ENCODE measurements around the gene ELMOD2. TPM values are rescaled to one million over a fixed set of nuclear protein-coding genes. Genes with fewer than 3 reads are reported as not detected.

ELMOD2 gene
- total RNA-seq, 1 donor from 2014 or later: 22.8 TPM

GRCh38 chr4:140595065-140595464 is 71.1 kb downstream of the ELMOD2 start:
- ATAC-seq (peak; percentile 83 to 86), DNase-seq (no peak)
- intact Hi-C loops (cut with DNase I): no loop called here
- Histone ChIP-seq H3K4me1 (no peaks in the 10 kb centered on the region), H3K36me3 (no peaks in the 10 kb centered on the region), H3K27me3 (ENCODE audit: low read depth) (no peaks in the 10 kb centered on the region), H3K4me3 (no peak overlapping the region), H3K9me3 (no peaks in the 10 kb centered on the region), H3K27ac (no peak overlapping the region)
- TF ChIP-seq, protein P1, sequence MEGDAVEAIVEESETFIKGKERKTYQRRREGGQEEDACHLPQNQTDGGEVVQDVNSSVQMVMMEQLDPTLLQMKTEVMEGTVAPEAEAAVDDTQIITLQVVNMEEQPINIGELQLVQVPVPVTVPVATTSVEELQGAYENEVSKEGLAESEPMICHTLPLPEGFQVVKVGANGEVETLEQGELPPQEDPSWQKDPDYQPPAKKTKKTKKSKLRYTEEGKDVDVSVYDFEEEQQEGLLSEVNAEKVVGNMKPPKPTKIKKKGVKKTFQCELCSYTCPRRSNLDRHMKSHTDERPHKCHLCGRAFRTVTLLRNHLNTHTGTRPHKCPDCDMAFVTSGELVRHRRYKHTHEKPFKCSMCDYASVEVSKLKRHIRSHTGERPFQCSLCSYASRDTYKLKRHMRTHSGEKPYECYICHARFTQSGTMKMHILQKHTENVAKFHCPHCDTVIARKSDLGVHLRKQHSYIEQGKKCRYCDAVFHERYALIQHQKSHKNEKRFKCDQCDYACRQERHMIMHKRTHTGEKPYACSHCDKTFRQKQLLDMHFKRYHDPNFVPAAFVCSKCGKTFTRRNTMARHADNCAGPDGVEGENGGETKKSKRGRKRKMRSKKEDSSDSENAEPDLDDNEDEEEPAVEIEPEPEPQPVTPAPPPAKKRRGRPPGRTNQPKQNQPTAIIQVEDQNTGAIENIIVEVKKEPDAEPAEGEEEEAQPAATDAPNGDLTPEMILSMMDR (IDR thresholded peaks at IDR 0.05): peak; percentile 50

DNA sequence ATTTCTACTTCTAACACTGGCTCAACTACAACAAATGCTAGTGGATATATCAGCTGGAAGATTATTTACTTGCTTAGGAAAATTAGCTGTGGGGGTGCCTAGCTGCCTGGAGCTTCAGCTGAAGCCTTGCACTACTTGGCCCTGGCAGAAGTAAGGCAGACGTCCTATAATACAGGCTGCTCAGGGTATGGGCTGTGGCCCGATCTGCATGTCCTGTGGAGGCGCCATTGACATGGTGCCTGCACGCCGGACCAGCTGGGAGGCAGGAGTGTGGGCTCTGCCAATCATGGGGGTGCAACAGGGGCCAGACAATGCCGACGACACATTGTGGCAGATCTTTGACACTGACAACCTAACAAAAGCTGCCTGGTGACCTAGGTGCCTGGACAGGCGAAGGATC is 76.4 kb downstream of the ELMOD2 start:
- intact Hi-C loops (cut with DNase I): no loop called here
- no peak for ATAC-seq
- Histone ChIP-seq H3K4me1 (no peaks in the 10 kb centered on the region), H3K27ac (no peak overlapping the region), H3K36me3 (no peaks in the 10 kb centered on the region), H3K27me3 (ENCODE audit: low read depth) (no peaks in the 10 kb centered on the region), H3K9me3 (no peaks in the 10 kb centered on the region), H3K4me3 (no peak overlapping the region)
- TF ChIP-seq, protein P1 (IDR thresholded peaks at IDR 0.05): no peak
- no peak for DNase-seq

- H3K9me3 ChIP-seq: no peaks in the 10 kb centered on the region
- TF ChIP-seq, protein P1 (IDR thresholded peaks at IDR 0.05): no peak
- no peaks in the 10 kb centered on the region for H3K27me3 ChIP-seq (ENCODE audit: low read depth)
- no peaks in the 10 kb centered on the region for H3K36me3 ChIP-seq
- DNase-seq: no peak
- H3K4me3 ChIP-seq: no peak overlapping the region
- no peak overlapping the region for H3K27ac ChIP-seq
- intact Hi-C loops (cut with DNase I): no loop called here
- H3K4me1 ChIP-seq: no peaks in the 10 kb centered on the region
- no peak for ATAC-seq
These were observed 78.7 kb downstream of the ELMOD2 start for GRCh38 chr4:140602714-140603113.

DNA sequence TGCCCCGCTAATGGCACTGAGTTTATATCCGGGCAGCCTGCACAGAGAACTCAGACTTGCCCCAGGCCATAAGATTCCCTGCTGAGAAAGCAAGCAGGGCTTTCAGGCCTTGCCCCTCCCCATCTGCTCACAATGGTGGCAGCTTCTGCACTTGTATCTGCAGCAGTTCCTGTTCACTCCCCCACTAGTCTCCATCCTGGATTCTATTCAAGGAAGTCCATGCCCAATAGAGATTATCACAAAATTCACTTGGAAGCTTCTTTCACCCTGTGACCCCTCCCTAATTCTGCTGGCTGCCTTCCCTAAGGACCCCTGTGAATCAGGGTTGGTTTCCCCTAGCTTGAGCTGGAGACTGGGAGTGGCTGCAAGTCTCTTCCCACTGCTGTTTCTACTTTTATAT is 79.3 kb downstream of the ELMOD2 start:
- DNase-seq: no peak
- H3K4me3 ChIP-seq: no peak overlapping the region
- H3K36me3 ChIP-seq: no peaks in the 10 kb centered on the region
- H3K9me3 ChIP-seq: no peaks in the 10 kb centered on the region
- H3K27me3 ChIP-seq (ENCODE audit: low read depth): no peaks in the 10 kb centered on the region
- H3K4me1 ChIP-seq: no peaks in the 10 kb centered on the region
- TF ChIP-seq, protein P1 (IDR thresholded peaks at IDR 0.05): no peak
- ATAC-seq: no peak
- intact Hi-C loops (cut with DNase I): no loop called here
- no peak overlapping the region for H3K27ac ChIP-seq

Other genes starting within 250 kb of the ELMOD2 start
- gene SCOC, start 150.5 kb upstream of the ELMOD2 start, total RNA-seq: 38.4 TPM
- 1.1 TPM for gene CLGN, start 96.5 kb upstream of the ELMOD2 start, total RNA-seq
- gene MGAT4D, start 25.9 kb upstream of the ELMOD2 start, total RNA-seq: not detected
- gene UCP1, start 44.8 kb downstream of the ELMOD2 start, total RNA-seq: not detected
- gene TBC1D9, start 232.2 kb downstream of the ELMOD2 start, total RNA-seq: 42.6 TPM

Measured in lower lobe of right lung (tissue), 2 donors.